Mesodermal cell (in vitro differentiated cells): ENCODE measurements around the gene IL24.

Experiments used
- H3K27ac ChIP-seq: 2 replicates; pipeline ENCODE4 v1.7.0; 2013; ENCODE audit warnings: mild to moderate bottlenecking, low read depth, low read length, moderate library complexity; ENCODE audit not compliant: severe bottlenecking
- H3K36me3 ChIP-seq: 2 replicates; pipeline ENCODE4 v1.7.1; 2013; ENCODE audit warnings: mild to moderate bottlenecking, low read length, moderate library complexity; ENCODE audit not compliant: control insufficient read depth, insufficient read depth
- H3K4me1 ChIP-seq: one replicate; pipeline ENCODE4 v1.7.1; 2013; ENCODE audit warnings: mild to moderate bottlenecking, low read length; ENCODE audit not compliant: insufficient read depth, control insufficient read depth, poor library complexity, severe bottlenecking
- H3K4me3 ChIP-seq: 2 replicates; pipeline ENCODE4 v1.7.0; 2013; ENCODE audit warnings: low read length, control low read depth, mild to moderate bottlenecking; ENCODE audit not compliant: insufficient read depth, poor library complexity, severe bottlenecking; ENCODE audit errors: extremely low read depth
- H3K9me3 ChIP-seq: 2 replicates; pipeline ENCODE4 v1.7.1; 2013; ENCODE audit warnings: mild to moderate bottlenecking, low read length, moderate library complexity; ENCODE audit not compliant: control insufficient read depth
- WGBS, 2 experiments: methylation state at CpG; one replicate each; pipeline ENCODE4 v1.1.5; 2013; ENCODE audit warnings: missing lambda C conversion rate in 2 of 2; ENCODE audit not compliant: insufficient coverage in 2 of 2; 5-methylcytosine and 5-hydroxymethylcytosine counted together

Gene IL24

DNA sequence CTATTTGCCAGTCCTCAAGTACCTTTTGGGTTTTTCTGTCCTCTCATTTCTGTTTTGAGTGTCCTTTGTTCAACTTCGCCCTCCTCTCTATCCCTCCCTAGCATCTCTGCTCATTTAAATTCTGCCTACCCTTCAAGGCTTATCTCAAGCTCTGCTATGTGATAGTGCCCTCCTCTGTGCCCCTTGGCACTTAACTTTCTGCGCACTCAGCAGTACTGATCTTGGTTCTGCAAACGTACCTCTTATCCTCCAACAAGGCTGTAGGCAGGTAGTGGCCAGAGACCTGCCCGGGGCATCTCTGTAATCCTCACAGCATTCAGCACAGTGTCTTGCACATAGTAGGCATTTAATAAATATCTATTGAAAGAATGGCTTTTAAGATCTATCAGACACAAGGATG, 37.1 kb upstream of the IL24 start:
- no peak overlapping the region for H3K4me3 ChIP-seq
- 88 to 97% methylated on average over 2 to 3 of the region's 4 CpGs for WGBS, 2 experiments
- peaks cover 5% of the 10 kb centered on the region for H3K4me1 ChIP-seq
- no peaks in the 10 kb centered on the region for H3K9me3 ChIP-seq
- H3K36me3 ChIP-seq = no peaks in the 10 kb centered on the region
- H3K27ac ChIP-seq = no peak overlapping the region

DNA sequence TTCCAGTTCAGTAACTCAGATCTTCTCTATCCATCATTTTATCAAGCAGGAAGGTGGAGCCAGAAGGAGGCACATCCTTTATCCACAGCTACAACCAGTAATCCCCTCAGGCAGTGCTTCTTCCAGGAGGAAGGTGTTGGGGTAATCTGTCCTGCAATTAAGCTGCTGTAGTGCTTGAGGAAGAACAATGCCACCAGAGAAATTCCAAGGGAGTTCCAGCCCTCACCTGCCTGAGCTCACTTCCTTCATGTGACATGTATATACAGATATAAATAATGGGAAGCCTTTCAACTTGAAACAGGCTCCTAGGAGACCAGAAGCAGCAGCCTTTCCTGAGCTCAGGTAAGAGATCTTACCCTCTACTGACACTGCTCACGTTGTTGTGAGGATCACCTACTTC, 34.0 kb upstream of the IL24 start:
- Histone ChIP-seq H3K36me3 (no peaks in the 10 kb centered on the region), H3K27ac (no peak overlapping the region), H3K4me1 (peaks cover 12% of the 10 kb centered on the region), H3K4me3 (no peak overlapping the region), H3K9me3 (no peaks in the 10 kb centered on the region)
- 88% methylated on average over 1 of the region's 1 CpG for WGBS, 2 experiments

DNA sequence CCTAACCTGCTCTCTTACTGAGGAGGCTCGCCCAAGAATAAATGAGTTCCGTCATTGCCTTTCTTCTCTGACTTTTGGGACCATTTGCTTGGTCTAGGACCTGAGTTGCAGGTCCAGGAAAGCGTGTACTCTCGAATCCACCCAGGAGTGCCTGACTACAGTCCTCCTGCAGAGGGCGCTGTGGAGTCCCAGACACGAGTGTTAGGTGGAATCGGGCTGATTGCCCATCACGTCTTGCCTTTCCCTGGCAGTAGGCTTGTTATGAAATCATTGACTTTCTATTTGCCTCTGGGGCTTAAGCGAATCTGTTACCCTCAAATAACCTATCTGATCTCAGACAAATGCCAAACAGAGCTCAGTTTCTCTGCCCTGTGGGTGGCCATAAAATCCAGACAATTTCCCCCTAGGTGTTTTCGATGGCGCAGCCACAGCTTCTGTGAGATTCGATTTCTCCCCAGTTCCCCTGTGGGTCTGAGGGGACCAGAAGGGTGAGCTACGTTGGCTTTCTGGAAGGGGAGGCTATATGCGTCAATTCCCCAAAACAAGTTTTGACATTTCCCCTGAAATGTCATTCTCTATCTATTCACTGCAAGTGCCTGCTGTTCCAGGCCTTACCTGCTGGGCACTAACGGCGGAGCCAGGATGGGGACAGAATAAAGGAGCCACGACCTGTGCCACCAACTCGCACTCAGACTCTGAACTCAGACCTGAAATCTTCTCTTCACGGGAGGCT, 32.1 kb upstream of the IL24 start, which contains the start of gene IL20:
IL20 (plus strand) TSS at position 685 of the 733 bp plus-strand sequence. CDS start 230 bp downstream, outside the sequence.
- Histone ChIP-seq H3K4me3 (no peak within 1 kb of the TSS), H3K4me1 (peaks cover 6% of the 10 kb centered on the region), H3K9me3 (no peaks in the 10 kb centered on the region), H3K36me3 (no peaks in the 10 kb centered on the region), H3K27ac (no peak within 1 kb of the TSS)
- 54 to 60% methylated on average over 16 of the region's 19 CpGs for WGBS, 2 experiments

DNA sequence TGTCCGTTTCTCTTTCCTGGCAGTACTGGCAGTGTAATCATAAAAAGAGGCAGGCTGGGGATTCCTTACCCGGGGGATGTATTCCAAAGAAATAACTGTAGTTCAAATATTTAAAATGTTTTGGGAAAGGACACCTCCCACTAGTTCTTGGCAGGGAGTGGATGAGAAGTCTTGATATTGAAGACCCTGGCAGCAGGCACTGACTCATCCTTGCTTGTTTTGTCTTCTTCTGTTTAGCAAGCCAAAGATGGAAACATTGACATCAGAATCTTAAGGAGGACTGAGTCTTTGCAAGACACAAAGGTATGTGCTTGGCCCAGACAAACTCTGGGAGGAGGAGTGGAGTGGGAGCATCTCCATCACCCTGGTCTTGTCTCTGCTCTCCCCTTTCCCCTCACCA, 31.2 kb upstream of the IL24 start:
- Histone ChIP-seq H3K4me3 (no peak overlapping the region), H3K4me1 (peaks cover 6% of the 10 kb centered on the region), H3K9me3 (no peaks in the 10 kb centered on the region), H3K27ac (no peak overlapping the region), H3K36me3 (no peaks in the 10 kb centered on the region)
- no CpG with 5 or more reads among the region's 2 CpGs for WGBS, 2 experiments

DNA sequence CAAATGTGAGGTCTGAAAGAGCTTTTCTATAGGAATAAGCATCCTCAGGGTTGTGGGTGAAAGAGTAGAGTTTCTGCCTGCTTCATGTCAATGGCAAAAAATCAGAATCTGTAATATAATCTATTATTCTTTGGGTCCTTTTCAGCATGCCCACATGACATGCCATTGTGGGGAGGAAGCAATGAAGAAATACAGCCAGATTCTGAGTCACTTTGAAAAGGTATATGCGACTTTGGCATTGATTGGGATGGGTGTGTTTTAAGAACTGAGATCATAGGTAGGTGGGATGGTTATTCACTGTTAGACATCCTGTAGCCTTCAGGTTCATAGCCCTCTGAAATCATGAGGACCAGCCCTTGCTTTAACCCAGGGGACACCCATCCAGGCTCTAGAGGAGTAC, 30.0 kb upstream of the IL24 start:
- H3K9me3 ChIP-seq = peaks cover 6% of the 10 kb centered on the region
- WGBS, 2 experiments = 90% methylated on average over 1 of the region's 1 CpG; no CpG with 5 or more reads in 1 of the 2 experiments
- H3K27ac ChIP-seq = no peak overlapping the region
- H3K36me3 ChIP-seq = no peaks in the 10 kb centered on the region
- H3K4me3 ChIP-seq = no peak overlapping the region
- H3K4me1 ChIP-seq = peaks cover 6% of the 10 kb centered on the region

DNA sequence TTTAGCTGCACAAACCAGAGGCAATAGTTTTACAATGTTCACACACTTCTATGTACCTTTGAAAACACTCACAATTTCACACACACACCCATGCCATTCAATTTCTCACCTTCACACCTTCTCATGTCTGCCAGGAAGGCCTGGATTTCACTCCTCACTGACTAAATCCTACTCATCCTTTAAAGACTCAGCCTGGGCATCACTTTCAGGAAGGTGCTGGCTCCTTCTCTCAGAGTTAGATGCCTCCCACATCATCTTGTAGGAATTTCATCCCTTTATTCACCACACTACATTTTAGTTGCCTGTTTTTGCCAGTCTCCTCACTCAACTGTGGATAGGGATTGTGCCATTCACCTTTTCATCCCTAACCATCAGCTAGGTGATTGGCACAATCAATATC, 29.5 kb upstream of the IL24 start:
- no peaks in the 10 kb centered on the region for H3K36me3 ChIP-seq

DNA sequence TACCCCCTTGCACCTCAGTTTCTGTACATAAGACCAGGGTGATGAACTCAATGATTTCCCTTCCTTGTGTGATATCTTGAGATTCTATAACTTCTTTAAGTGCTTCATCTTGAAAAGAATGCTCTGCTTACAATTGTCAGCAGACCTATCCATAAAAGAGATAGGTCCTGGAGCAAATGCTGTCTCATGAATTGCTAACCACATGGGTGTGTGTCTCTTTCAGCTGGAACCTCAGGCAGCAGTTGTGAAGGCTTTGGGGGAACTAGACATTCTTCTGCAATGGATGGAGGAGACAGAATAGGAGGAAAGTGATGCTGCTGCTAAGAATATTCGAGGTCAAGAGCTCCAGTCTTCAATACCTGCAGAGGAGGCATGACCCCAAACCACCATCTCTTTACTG, 29.0 kb upstream of the IL24 start:
- H3K4me1 ChIP-seq = peaks cover 6% of the 10 kb centered on the region
- no CpG with 5 or more reads among the region's 1 CpG for WGBS, 2 experiments
- H3K9me3 ChIP-seq = peaks cover 14% of the 10 kb centered on the region
- H3K36me3 ChIP-seq = no peaks in the 10 kb centered on the region
- H3K27ac ChIP-seq = no peak overlapping the region
- no peak overlapping the region for H3K4me3 ChIP-seq

More for the DNA sequence above, 29.5 kb upstream of the IL24 start:
- no peak overlapping the region for H3K4me3 ChIP-seq
- no peak overlapping the region for H3K27ac ChIP-seq
- H3K9me3 ChIP-seq = peaks cover 11% of the 10 kb centered on the region
- H3K4me1 ChIP-seq = peaks cover 6% of the 10 kb centered on the region

DNA sequence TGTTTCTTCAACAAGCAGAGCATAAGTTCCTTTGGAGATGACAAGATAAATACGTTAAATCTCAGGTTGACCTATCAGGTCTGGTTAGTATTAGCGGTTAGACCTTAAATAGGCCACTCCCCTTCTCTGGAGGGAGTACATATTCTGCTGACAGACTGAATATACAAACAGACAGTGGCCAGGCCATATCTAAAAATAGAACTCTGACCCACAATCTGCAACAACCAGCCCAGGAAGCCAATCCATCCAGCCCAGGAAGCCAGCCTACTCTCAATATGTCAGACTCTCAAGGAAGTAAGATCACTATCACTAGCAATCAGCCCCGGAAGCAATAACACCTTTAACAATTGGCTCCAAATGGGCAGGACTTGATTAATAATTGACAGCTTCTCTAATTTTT, 25.1 kb upstream of the IL24 start:
- no peaks in the 10 kb centered on the region for H3K4me1 ChIP-seq
- WGBS, 2 experiments = 86 to 89% methylated on average over 1 of the region's 3 CpGs
- no peaks in the 10 kb centered on the region for H3K36me3 ChIP-seq
- H3K9me3 ChIP-seq = peaks cover 22% of the 10 kb centered on the region
- no peak overlapping the region for H3K27ac ChIP-seq
- no peak overlapping the region for H3K4me3 ChIP-seq

DNA sequence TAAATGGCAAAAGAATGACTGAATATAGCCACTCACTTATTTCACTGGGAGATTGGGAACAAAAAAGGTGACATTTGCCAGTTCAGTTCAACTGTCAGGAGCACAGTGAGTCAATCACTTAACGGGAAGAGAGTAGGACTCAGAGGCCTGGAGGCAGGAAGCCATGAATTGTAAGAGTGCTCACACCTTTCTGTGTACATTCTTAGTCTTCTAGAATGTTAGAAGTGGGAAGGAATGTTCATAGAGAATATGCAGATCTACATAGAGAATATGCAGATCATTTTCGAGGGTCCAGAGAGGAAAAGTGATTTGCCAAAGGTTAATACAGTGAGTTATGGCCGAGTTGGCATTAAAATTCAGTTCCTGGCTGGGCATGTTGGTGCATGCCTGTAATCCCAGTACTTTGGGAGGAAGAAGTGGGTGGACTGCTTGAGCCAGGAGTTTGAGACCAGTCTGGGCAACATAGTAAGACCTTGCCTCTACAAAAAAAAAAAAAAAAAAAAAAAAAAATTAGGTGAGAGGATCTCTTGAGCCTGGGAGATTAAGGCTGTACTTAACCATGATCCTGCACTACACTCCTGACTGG, 23.5 kb upstream of the IL24 start:
- Histone ChIP-seq H3K27ac (no peak overlapping the region), H3K4me1 (no peaks in the 10 kb centered on the region), H3K36me3 (no peaks in the 10 kb centered on the region), H3K9me3 (peaks cover 33% of the 10 kb centered on the region), H3K4me3 (no peak overlapping the region)
- WGBS, 2 experiments = 85 to 95% methylated on average over 3 of the region's 3 CpGs

DNA sequence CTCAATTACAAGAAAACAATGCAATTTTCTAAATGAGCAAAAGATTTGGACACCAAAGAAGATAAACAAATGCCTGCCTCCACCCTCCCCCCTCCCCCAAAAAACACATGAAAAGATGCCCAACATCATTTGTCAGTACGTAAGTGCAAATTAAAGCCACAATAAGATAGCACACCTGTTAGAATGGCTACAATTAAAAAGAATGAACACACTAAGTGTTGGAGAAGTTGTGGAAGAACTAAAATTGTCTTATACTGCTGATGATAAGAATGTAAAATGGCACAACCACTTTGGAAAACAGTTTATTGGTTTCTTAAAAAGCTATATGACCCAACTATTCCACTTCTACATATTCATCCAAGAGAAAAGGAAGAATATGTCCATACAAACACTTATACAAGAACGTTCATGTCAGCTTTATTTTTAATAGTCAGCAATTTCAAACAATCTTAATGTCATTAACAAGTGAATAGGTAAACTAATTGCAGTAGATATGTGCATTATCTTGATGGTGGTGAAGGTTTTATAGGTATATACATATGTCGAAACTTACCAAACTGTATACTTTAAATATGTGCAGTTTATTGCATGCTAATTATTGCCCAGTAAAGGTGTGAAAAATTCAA, 21.4 kb upstream of the IL24 start:
- no peaks in the 10 kb centered on the region for H3K36me3 ChIP-seq
- peaks cover 40% of the 10 kb centered on the region for H3K9me3 ChIP-seq
- H3K4me1 ChIP-seq = no peaks in the 10 kb centered on the region
- H3K4me3 ChIP-seq = no peak overlapping the region
- H3K27ac ChIP-seq = no peak overlapping the region
- WGBS, 2 experiments = no CpG with 5 or more reads among the region's 3 CpGs

DNA sequence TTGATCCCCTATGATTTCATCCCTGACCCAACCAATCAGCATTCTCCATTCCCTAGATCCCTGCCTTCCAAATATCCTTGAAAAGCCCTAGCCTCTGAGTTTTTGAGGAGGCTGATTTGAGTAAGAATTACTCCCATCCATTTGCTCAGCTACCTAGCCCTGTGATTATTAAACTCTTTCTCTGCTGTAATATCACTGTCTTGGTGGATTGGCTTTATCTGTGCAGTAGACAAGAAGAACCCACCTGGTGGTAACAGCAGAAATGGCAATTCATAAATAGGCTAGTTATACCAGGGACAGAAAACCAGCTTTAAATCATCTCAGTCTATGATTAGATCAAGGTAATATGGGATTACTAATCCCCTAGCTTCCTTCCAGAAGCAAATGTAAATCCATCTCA, 18.8 kb upstream of the IL24 start:
- no peaks in the 10 kb centered on the region for H3K4me1 ChIP-seq
- H3K4me3 ChIP-seq = no peak overlapping the region
- H3K9me3 ChIP-seq = peaks cover 26% of the 10 kb centered on the region
- no peak overlapping the region for H3K27ac ChIP-seq
- no peaks in the 10 kb centered on the region for H3K36me3 ChIP-seq
